HG02852 (cell line): ENCODE measurements around the gene RAD51B.

Experiments
- ATAC-seq: cut with Tn5 transposase; IDR thresholded peaks from one replicate; pipeline ENCODE4 v1.9.1; 2021; ENCODE audit warnings: mild to moderate bottlenecking, moderate library complexity; ENCODE audit not compliant: unreplicated experiment

Gene RAD51B

DNA sequence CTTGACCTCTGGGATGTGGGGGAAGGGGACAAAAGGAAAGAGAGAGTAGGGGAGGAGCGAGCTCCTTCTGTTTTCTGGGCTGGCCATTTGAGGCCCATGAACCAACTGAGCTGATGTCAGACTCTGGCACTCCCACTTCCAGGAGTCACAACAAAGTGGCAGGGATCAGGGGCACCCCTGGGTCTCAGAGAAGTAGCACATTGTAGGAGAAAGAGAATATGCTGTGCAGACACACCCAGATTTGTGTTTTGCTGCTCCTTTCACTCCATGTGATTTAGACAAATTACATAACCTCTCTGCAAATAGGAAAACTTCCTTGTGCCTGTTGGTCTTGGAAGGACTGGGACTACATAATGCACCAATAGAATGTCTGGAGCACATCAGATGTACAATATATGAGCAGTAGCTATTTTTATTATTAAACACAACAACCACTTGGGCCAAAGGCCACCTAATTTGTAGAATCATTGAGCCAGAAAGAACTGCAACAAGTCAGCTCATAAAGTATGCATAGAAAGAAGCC is 707.8 kb downstream of the RAD51B start:
- ATAC-seq = no peak

DNA sequence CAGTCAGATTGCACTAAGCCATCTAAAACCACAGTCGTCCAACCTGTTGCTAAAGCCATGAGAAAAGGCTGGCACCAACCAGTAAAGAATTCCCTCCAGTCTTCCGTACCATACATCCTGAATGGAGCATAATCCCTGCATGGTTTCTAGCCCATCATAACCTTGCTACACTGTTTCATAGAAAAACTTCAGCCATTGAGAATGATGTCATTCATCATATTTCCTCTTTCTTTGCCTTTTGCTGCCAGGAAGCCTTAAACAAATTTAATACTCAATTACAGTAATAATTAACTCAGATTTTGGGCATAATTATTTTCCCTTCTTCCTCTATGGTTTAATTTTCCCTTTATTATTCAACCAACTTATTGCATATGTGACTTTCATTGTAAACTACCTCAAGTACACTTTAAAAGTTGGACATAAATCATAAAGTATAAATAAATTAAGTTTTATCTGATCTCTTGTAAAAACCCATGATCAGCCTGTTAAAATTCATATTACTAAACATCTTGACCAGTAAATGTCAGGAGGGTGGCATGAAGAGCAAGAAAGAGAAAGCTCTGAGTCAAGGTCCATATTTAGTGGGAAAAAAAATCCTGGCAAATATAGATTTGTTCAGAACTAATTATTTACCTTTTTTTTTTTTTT is 708.6 kb downstream of the RAD51B start:
- ATAC-seq = no peak

DNA sequence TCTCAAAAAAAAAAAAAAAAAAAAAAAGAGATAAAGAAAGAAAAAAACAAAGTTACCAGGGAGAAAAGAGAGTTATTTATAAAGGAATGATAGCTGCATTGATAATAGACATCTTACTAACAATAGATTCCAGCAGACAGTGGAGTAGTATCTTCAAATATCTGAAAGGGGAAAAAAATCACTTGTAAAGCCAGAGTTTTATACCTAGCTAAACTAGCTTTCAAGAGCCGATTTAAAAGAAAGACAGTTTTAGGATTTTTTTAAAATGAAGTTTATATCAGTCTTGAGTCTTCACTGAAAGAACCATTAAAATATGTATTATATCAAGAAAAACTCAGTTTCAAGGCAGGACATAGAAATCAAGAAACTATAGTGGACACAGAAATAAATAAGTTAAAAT is 710.9 kb downstream of the RAD51B start:
- ATAC-seq = no peak

DNA sequence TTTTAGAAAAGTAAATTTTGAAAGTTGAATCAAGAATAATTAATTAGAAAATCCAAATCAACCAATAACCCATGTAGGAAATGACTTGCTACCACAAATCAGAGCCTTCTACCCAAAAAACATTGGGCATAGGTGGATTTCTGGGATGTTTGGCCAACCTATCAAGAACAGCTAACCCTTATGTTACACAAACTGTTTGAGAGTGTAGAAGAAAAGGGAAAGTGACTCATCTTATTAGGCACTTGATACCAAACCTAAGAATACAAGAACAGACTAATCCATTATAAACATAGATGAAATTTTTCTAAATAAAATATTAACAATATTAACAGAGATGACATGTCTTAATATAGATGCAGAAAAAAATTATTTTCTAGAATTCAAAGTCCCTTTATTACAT is 712.9 kb downstream of the RAD51B start:
- no peak for ATAC-seq

DNA sequence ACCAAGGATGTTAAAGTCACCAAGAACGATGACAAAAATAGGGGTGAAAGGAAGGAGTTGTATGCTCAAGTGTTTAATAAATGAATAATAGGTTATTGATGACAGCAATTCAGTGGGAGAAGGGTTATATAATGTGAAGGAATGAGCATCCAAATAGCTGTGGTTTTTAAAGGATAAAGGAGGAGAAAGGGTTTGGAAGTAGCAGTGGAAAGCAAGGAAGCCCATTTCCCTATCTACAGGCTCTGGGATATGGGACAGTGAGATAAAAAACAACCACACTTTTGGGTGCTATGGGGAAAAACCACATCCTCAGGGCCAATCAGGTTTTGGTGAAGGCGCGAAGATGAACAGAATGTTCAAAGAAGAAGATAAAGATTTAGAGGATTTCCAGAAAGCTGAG is 714.7 kb downstream of the RAD51B start:
- ATAC-seq = no peak

DNA sequence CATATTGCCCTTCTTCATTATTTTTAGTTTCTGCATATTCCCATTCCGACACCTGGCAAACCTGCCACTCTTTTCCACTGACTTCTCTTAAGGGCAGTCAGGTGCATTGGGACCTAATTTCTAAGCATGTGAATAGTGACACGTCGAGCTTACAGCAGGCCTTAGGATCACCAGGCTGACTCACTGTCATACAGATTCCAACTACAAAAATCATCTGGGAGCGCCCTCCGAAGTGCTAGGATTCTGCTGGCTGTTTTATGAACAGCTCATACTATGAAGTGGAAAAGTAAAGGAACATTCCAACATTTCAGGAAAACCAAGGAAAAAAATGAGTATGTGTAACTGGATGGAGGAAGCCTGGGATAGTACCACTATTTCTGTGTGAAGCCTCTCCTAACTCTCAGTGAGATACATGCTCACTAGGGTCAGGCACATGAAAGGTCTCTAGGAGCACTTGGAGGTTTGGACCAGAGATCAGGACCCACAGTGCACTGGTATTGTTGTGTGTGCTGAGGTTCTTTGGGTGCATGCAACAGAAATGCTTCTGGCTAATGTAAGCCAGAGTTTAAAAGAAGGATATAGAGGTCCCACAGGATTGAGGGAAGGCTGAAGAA is 715.9 kb downstream of the RAD51B start:
- ATAC-seq = no peak

DNA sequence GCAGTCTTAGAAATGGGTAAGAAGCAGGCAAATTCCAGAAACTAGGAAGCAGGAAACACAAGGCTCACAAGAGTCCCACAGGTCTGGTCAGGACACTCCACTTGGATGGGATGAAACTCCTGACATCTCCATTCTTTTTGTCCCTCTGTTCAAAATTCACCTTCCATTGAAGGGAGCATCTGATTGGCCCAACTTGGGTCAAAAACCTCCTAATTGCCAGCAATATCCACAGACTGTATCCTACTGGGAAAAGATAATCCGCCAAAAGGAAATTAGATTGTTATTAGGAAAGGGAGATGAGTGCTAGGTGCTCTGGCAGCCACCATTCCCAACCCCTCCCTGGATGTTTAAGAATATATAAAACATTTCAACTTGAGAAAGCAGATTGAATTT is 716.4 kb downstream of the RAD51B start:
- ATAC-seq = no peak

DNA sequence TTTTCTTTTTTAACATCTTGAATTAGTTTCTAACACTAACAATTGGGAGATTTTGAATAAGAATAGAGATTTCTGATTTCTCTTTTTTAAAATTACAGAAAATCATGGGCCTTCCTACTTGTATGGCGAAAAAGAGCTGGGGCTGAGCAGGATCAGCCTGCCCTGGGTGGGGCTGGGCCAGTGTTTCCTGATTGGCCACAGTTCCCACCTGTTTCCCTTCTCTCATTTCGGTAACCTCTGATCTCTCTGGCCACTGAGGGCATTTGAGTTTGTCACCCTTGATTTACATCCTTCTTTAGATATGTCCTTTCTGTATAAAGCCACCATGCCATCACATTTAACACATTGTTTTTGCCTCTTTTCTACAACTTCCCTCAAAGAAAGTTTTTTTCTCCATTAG is 719.1 kb downstream of the RAD51B start:
- ATAC-seq = no peak

DNA sequence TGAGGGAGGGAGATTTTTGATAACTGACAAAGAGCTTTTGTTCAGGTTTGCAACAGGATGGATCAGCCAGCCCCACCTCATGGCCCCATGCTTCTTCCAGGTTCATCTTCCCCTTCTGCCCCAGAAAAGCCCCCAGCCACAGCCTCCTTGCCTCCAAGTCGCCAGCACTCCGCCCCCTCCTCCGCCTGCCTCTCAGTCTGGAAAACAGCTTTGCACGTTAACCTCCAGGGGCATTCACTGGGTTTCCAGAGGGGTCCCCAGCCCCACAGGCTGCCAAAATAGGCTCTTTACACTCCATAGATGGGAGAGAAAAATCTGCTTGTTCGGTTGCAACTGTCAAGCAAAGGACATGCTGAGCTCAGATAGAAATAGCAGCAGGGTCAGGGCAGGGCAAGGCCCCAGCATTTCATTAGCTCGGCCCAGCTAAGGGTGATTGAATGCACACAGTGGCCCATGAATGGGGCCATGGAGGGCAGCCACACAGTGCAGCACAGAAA is 719.7 kb downstream of the RAD51B start:
- ATAC-seq = no peak

DNA sequence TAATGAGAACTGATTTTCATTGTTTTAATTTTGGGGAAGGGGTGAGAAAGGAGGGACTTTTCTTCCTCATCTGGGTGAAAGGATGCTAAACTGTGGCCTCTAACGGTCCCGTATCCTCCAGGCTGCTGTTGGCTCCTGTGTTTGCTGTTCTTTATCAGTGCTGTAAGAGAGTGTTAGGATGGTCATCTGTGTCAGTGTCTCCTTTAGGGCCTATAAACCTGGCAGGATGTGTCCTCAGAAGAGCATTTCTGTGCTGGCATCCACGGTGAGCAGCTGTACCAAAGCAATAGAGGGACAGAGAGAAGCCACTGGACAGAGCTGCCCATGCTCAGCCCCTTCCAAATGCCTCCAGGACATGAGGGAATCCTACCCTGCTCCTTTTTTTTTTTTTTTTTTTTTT is 720.2 kb downstream of the RAD51B start:
- no peak for ATAC-seq

DNA sequence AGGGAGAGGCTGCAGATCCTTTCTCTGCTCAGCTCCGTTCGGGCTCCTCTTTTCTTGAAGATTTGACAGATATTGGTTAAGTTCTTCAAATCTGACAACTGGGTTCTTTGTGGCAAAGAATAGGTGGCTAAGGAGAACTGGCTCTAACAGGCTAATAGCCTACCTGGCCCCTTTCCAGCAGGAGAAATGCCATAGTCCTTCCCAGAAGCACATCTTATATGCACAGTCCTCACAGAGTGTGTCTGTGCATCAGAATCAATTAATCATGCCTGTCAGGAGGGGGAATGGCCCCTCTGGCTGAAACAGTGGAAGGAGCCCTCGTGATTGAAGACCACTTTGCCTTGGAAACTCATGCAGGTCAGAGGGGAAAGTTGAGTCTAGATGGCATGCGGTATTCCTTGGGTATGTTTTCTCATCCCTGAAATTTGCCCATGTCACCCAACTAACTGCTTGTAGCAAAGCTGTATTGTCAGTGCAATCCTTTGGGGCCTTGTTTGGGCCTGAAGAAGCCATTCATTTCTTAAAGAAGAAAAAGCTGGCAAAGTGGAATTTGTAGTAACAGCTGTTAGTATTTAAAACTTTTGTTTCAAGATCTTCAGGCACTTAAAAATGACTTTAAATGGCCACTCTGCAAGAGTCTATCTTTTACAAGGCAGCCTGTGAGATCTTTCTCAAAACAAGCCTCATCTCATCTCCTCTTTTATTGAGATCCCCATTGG is 721.8 kb downstream of the RAD51B start:
- ATAC-seq = no peak

DNA sequence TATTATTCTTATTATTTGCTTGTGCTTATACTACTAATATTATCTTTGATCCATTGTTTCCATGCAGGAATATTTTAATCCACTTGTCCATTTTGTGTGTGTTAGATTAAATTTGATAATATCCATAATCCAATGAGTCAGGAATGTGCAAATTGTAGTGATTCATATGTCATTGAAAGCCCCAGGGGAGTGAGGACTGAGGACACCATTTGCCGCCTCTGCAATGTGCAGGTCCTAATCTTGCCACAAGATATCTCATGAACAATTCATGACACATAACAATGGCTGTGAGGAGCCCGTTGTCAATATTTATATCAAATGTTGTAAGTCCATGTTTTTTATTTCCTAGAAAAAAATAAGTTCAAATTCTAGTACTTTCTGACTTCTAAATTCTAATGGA is 722.8 kb downstream of the RAD51B start:
- ATAC-seq = no peak

DNA sequence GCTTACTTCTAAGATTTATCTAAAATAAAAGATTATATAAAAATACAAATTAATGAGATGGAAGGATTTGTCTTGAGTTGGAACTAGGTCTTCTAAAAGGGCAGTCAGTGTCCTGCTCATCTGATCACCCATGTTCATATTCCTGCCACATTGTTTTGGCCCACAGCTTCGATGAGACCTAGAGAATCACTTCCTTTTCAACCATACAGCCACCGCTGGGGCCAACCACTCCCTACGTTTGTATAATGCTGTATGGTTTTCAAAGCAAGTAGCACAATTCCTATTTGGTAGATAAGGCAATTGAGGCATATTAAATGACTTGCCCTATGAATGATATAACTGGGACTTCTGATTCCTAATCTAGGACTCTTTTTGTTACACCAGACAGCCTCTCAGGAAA is 723.9 kb downstream of the RAD51B start:
- ATAC-seq = no peak

DNA sequence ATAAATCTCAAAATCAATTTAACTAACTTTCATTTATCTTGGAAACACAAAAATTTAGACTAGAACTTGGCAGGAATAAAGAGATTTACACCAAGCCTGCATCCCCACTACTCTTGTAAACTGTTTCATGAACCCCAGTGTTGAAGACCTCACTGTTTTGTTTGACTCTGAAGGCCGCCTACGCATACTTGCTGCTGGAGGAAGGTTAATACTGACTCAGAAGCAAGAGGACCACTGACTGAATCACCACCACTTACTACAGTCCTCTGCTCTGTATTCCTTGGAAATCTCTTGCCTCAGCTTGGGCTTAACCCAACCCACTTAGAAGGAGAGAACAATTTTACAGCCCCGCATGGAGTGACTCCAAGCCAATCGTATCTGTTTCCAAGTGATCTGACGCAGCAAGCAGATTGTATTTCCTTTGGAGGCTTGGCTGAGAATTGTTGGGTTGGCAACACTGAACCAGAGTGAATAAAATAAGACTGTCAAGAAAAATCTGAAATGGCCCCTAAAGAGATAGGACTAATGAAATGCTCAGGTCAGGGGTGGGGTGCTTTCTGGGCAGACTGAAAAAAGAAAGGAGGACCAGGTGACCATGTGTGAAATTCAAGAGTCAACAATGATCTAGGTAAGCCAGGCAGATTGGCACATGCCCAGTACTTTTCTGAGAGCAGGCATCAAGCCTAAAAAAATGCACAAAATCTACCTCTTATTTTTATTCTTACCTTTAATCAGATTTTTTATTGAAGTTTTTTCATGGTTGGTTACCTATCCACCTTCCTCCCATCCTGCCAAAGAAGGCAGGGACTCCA is 724.7 kb downstream of the RAD51B start:
- no peak for ATAC-seq

DNA sequence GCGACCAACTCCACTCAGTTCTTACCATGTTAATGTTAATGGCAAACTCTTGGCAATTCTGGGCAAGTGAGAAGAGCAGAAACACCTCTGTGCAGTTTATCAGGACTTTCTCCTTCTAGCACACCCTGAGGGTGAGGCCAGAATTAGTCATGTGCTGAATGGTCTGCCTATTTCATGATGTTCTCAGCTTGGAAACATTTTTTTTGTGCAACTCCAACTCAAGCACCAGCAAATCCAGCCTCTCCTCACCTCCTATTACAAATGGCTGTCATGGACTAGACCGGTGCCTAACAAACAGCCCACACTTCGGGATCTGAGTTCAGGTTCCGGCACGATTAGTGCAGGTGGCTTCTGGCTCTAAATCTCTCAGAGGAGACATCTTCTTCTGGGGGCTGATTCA is 727.3 kb downstream of the RAD51B start:
- ATAC-seq = no peak

DNA sequence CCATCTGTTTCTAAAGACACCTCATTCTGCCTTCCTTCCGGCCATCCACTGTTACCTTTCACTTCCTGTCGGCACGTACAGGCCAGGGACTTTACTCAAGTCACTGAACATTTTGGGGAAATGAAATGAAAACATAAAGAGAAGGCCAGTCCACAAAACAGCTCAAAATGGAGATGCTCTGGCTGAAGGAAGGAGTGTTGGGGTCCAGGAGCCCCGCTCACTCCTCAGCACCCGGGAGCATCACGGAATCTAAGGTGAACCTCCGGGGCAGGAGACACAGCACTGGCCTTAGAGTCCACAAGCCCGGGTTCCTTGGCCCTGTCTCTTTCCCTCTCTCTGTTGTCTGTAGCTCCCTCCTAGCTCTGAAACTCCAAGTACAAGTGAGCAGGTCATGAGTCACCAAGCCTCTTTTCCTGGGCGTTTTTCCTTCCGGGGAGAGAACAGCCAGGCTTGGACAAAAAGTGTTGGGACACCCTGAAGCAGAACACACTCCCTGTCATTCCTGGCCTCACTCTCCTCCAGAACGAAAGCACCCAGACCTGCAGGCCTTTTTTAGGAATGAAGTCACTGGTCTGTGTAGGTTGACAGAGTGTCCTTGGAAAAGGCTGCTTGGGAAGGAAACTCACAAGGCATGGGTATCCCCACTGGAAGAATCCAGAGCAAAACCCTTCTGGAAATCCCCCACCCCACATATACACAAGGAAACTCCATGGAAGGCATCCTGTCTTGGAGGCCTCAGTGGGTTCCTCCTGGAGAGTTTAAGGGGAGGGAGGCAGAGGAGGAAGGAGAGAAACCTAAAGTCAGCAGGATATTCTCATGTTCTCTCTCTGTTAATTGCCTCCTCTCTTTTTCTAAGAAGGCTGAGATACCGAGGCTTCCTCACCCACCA is 728.0 kb downstream of the RAD51B start:
- no peak for ATAC-seq

DNA sequence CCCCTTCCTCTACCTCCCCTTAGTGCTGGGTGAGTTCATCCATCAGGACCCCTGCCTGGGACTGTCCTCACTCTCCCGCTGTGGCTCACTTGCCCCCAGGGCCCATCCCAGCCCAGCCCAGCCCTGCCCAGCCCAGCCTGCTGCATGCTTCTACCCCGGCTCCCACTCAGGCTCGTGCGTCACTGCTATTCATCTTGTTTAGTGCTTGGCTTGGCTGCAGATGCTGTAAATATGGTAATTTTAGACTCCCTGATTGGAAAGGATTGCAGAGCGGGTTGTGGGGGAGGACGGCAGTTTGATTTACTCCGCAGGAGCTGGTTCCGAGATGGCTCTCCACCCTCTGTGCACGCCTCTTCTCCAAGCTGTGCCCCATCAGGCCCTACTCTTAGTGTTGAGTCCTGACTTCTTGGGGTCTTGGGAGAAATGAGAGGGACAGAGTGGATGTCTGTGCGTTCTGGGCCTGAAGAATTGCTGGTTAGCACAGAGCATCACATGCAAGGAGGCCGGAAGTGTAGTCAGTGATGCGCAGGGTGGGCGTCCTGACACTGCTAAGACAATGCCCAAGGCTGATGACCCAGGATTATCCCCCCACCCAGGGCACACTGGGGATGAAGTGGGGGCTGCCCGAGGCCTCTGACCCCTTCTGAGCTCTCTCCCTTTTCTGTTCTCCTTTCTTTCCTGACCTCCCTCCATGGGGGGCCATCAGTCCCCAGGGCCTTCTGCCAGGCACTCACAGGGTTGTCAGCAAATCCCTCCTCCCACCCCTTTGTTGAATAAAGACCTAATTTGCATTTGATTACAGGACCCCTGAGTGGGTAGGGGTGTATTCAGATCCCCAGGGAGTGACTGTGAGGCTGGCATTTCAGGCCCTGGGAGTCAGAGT is 728.9 kb downstream of the RAD51B start:
- ATAC-seq = no peak

DNA sequence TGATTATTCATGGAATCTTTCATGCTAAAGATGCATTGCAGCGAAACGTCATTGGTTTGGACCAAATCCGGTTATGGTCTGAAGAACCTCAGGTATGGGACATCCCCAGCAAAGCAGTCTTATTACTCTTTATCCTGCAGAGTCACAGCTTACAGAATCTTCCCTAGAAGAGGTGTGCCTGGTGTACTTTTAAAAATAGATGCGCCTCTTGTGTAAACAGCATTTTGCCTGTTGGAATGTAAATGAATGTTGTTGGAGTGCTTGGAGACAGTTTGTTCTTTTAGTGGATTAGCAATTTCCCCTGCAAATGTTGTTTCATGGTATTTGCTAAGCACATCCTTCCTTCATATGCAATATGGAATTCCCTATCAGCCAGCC is 730.7 kb downstream of the RAD51B start:
- no peak for ATAC-seq

DNA sequence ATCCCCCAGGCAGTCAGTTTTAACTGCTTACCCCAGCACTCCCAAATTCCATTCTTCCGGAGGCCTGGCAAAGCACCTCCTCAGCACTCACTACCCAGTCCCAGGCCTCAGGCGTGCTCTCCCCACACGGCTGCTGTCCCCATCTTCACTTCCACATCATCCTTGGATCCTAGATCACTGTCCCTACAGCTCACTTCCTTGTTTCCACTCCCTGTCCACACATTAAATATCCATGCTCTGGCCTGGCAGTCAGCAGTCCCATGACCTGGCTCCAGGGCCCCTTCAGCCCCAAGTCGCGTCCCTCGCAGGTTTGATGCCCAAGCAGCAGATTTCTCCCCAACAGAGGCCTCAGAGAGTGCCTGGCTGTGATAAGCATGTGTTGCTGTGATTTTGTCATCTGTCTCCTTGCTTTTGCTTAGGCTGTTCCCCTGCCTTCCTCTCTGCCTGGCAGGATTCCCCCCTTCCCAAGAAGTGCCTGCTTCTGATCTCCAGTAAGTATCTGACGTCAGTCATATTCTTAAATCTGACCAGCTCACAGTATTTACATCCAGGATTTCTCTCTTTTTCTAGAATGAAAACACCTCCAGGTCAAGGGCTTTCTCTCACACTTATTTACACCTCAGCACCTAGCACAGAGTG is 731.6 kb downstream of the RAD51B start:
- no peak for ATAC-seq
